Stomach (tissue), 9 donors: ENCODE results near the gene TP53I3. TPM values are rescaled to one million over a fixed set of nuclear protein-coding genes. Genes with fewer than 3 reads are reported as not detected.
A peak's percentile ranks its signal among the peaks of the same experiment; 100 is the strongest.

Experiments used
- DNase-seq, 2 donors: peaks; one replicate each; pipeline versions ENCODE4 v3.0.0 to v3.0.0-alpha.2; 2013 to 2019
- H3K27ac ChIP-seq, 5 donors: fragments of 200-600 bp in 4 of 5; sonication (generic) in 4 of 5; one replicate each; pipeline ENCODE4 v1.5.1; 2013 to 2019; ENCODE audit warnings: mild to moderate bottlenecking in 1 of 5, moderate library complexity in 1 of 5
- H3K27me3 ChIP-seq, 3 donors: fragments of 200-600 bp; sonication (generic); one replicate each; pipeline ENCODE4 v1.5.1; 2017 to 2019; ENCODE audit warnings: mixed run types in 1 of 3
- H3K36me3 ChIP-seq, 4 donors: fragments of 200-600 bp; sonication (generic); 1 replicate in 3 of 4; 2 replicates in 1 of 4; pipeline ENCODE4 v1.5.1; 2016 to 2019
- H3K4me1 ChIP-seq, 4 donors: fragments of 200-600 bp; sonication (generic); one replicate each; pipeline ENCODE4 v1.5.1; 2016 to 2019
- H3K4me3 ChIP-seq, 4 donors: fragments of 200-600 bp; sonication (generic) in 3 of 4; one replicate each; pipeline ENCODE4 v1.5.1; 2016 to 2019; ENCODE audit warnings: mild to moderate bottlenecking in 1 of 4
- H3K9me3 ChIP-seq, 4 donors: fragments of 200-600 bp; sonication (generic); one replicate each; pipeline ENCODE4 v1.5.1; 2016 to 2019
- EP300 ChIP-seq: sonication (generic); formaldehyde crosslinking; IDR thresholded peaks from one replicate; pipeline ENCODE4 v1.6.1; 2017; ENCODE audit warnings: antibody characterized with exemption
- POLR2A ChIP-seq, 4 donors: fragments of 450-650 bp; IDR thresholded peaks; one replicate each; pipeline ENCODE4 v1.6.1; 2016; ENCODE audit warnings: antibody characterized with exemption in 4 of 4, control low read depth in 2 of 4, mild to moderate bottlenecking in 1 of 4, moderate library complexity in 1 of 4
- POLR2AphosphoS5 ChIP-seq, 3 donors: sonication (generic); formaldehyde crosslinking; IDR thresholded peaks; one replicate each; pipeline ENCODE4 v1.6.1; 2016; ENCODE audit warnings: antibody characterized with exemption in 3 of 3
- WGBS, 5 donors: extraction: QIAGEN DNeasy Blood & Tissue Kit in 3 of 5; methylation state at CpG; one replicate each; pipeline versions ENCODE4 v1.1.5 to v1.1.7; 2013 to 2018; 5-methylcytosine and 5-hydroxymethylcytosine counted together
- intact Hi-C: fragments of 100-400 bp; cut with DNase I; formaldehyde crosslinking; loops from one replicate; pipeline ENCODE4 v1.15.1; 2023; ENCODE audit warnings: low total_unique reads
- polyA plus RNA-seq, 3 donors: library from polyadenylated mRNA; stranded (reverse); fragments of 200-250 nt; gene quantifications; one replicate each; pipeline ENCODE4 v1.2.3, GENCODE V29; 2013
- total RNA-seq, 5 donors: library from RNA; depleted of rRNA; stranded (reverse); fragments of >200 nt; gene quantifications; one replicate each; pipeline versions ENCODE4 v1.1.0 to v1.2.3, GENCODE V29; 2014 to 2016
- TF ChIP-seq, protein P1 (sequence below), 7 experiments: fragments of 450-650 bp in 4 of 7; fragments of 200-600 bp in 3 of 7; sonication (generic) in 3 of 7; IDR thresholded peaks; one replicate each; pipeline ENCODE4 v1.5.1; 2016 to 2019; ENCODE audit warnings: antibody characterized with exemption in 7 of 7, control low read depth in 2 of 7, mild to moderate bottlenecking in 1 of 7
- donor health status: healthy with polysubstance abuse.
- donor health status: Bipolar disorder and iron deficiency.
- donor health status: healthy.

TP53I3 gene
- total and polyA plus RNA-seq, 8 donors = 9.3 to 103 (median 42.9) TPM

GRCh38 chr2:24123922-24124580, 39.4 kb upstream of the TP53I3 start:
- H3K4me3 ChIP-seq = peak overlapping the region; percentile 73 to 77 (median 75)
- H3K4me1 ChIP-seq = peaks cover 0 to 21% (median 15%) of the 10 kb centered on the region in 4 donors
- 9 to 15% (median 11%) methylated on average over 8 to 9 of the region's 9 CpGs for WGBS, 5 donors
- no peaks in the 10 kb centered on the region for H3K36me3 ChIP-seq
- no peaks in the 10 kb centered on the region for H3K27me3 ChIP-seq
- intact Hi-C loops = no loop called here
- peak overlapping the region; percentile 90 to 96 (median 95) for H3K27ac ChIP-seq
- TF ChIP-seq POLR2AphosphoS5 (IDR thresholded peaks at IDR 0.05) (no peak), EP300 (no peak), POLR2A (IDR thresholded peaks at IDR 0.05) (no peak)
- TF ChIP-seq, protein P1, sequence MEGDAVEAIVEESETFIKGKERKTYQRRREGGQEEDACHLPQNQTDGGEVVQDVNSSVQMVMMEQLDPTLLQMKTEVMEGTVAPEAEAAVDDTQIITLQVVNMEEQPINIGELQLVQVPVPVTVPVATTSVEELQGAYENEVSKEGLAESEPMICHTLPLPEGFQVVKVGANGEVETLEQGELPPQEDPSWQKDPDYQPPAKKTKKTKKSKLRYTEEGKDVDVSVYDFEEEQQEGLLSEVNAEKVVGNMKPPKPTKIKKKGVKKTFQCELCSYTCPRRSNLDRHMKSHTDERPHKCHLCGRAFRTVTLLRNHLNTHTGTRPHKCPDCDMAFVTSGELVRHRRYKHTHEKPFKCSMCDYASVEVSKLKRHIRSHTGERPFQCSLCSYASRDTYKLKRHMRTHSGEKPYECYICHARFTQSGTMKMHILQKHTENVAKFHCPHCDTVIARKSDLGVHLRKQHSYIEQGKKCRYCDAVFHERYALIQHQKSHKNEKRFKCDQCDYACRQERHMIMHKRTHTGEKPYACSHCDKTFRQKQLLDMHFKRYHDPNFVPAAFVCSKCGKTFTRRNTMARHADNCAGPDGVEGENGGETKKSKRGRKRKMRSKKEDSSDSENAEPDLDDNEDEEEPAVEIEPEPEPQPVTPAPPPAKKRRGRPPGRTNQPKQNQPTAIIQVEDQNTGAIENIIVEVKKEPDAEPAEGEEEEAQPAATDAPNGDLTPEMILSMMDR (IDR thresholded peaks at IDR 0.05) = no peak
- no peak for DNase-seq
- H3K9me3 ChIP-seq = no peaks in the 10 kb centered on the region

DNA sequence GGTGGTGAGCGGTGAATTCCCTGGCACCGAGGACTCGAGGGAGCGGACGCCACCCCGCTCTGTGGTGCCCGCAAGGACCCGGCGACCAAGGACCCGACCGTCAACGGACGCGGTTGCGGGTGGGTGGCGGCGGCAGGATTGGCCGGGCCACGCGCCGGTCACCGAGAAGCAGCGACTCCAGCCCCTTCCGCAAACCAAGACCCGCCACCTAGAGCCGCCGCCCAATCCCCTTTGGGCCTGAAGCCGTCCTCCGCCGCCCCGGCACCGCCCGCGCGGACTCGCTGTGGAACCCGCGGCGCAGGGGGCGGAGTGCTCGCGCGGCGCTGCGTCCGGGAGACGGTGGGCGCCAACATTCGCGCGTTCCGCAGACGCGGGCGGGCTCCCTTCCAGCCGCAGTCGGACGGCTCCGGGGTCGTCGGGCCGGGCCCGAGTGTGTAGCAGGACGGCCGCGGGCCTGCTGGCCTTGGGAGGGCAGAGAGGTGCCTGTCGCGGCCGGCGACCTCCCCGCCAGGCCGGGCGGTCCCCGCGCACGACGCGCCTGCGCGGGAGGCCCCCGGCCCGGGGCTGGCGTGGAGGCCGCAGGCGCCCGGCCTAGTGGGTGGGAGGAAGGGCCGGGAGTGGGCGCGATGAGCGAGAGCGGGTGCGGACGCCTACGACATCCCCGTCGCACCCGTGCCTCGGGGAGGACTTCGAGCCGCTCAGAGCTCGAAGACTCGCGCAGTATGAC, 38.7 kb upstream of the TP53I3 start, which contains the start of the genes FAM228B and PFN4:
FAM228B (plus strand) TSS at position 275 of the 727 bp plus-strand sequence. CDS start 893 bp downstream, outside the sequence.
PFN4 (minus strand) TSS at position 140 of the 727 bp plus-strand sequence. CDS start 799 bp downstream, outside the sequence.
- intact Hi-C loops = no loop called here
- TF ChIP-seq POLR2AphosphoS5 (IDR thresholded peaks at IDR 0.05) = peak; percentile 41 to 90 (median 84)
- no peak for TF ChIP-seq POLR2A (IDR thresholded peaks at IDR 0.05)
- TF ChIP-seq EP300 = no peak
- TF ChIP-seq, protein P1 (IDR thresholded peaks at IDR 0.05) = no peak
- 0% methylated on average over 16 to 103 of the region's 103 CpGs for WGBS, 5 donors

GRCh38 chr2:24122366-24123194, 37.9 kb upstream of the TP53I3 start:
- no peak for TF ChIP-seq POLR2A (IDR thresholded peaks at IDR 0.05)
- no peak for TF ChIP-seq EP300
- H3K36me3 ChIP-seq = no peaks in the 10 kb centered on the region
- 8 to 13% (median 10%) methylated on average over 8 to 15 of the region's 15 CpGs for WGBS, 5 donors
- peak overlapping the region; percentile 73 to 77 (median 75) for H3K4me3 ChIP-seq
- intact Hi-C loops = no loop called here
- H3K4me1 ChIP-seq = peaks cover 0 to 21% (median 15%) of the 10 kb centered on the region in 4 donors
- H3K9me3 ChIP-seq = no peaks in the 10 kb centered on the region
- peak in 1 of 2 donors; percentile 17 for DNase-seq
- H3K27me3 ChIP-seq = no peaks in the 10 kb centered on the region
- H3K27ac ChIP-seq = peak overlapping the region; percentile 90 to 96 (median 95)

More for the DNA sequence above, 38.7 kb upstream of the TP53I3 start, which contains the start of the genes FAM228B and PFN4:
- H3K27me3 ChIP-seq = no peaks in the 10 kb centered on the region
- H3K36me3 ChIP-seq = no peaks in the 10 kb centered on the region
- H3K4me3 ChIP-seq = peak within 1 kb of the TSS; percentile 73 to 77 (median 75)
- no peaks in the 10 kb centered on the region for H3K9me3 ChIP-seq
- peak; percentile 87 to 97 for DNase-seq
- peak within 1 kb of the TSS; percentile 90 to 96 (median 95) for H3K27ac ChIP-seq
- H3K4me1 ChIP-seq = peaks cover 0 to 21% (median 15%) of the 10 kb centered on the region in 4 donors

DNA sequence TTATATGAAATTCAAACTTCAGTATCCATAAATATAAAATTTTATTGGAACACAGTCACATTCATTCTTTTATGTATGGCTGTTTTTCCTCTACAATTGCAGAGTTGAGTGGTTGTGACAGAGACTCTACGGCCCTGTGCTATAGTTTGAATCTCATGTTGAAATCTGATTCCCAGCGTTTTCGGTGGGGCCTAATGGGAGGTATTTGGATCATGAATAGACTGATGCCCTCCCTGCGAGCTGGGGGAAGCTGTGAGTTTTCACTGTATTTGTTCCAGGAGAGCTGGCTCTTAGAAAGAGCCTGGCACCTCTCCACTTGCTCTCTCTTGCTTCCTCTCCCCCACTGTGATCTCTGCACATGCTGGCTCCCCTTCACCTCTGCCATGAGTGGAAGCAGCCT, 36.8 kb upstream of the TP53I3 start:
- Histone ChIP-seq H3K4me1 (peaks cover 0 to 21% (median 15%) of the 10 kb centered on the region in 4 donors), H3K27me3 (no peaks in the 10 kb centered on the region), H3K36me3 (no peaks in the 10 kb centered on the region), H3K27ac (no peak overlapping the region), H3K4me3 (no peak overlapping the region), H3K9me3 (no peaks in the 10 kb centered on the region)
- peak in 1 of 2 donors; percentile 18 for DNase-seq
- 55 to 82% (median 75%) methylated on average over 4 of the region's 4 CpGs for WGBS, 5 donors
- TF ChIP-seq EP300 (no peak), POLR2AphosphoS5 (IDR thresholded peaks at IDR 0.05) (no peak), POLR2A (IDR thresholded peaks at IDR 0.05) (no peak)
- TF ChIP-seq, protein P1 (IDR thresholded peaks at IDR 0.05) = no peak
- intact Hi-C loops = no loop called here
